Measurements from ENCODE around the gene C3orf20.

The C3orf20 gene

DNA sequence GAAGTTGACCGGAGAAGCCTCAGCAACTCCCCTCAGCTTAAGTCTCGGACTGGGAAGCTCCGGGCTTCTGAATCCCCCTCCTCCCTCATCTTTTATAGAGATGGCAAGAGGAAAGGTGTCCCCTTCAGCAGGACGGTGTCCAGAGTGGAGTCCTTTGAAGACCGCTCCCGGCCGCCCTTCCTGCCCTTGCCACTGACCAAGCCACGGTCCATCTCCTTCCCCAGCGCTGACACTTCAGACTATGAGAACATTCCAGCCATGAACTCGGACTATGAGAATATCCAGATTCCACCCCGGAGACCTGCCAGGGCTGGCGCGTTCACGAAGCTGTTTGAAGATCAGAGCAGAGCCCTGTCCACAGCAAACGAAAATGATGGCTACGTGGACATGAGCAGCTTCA is 146.2 kb downstream of the C3orf20 start:
- no peak for DNase-seq

DNA sequence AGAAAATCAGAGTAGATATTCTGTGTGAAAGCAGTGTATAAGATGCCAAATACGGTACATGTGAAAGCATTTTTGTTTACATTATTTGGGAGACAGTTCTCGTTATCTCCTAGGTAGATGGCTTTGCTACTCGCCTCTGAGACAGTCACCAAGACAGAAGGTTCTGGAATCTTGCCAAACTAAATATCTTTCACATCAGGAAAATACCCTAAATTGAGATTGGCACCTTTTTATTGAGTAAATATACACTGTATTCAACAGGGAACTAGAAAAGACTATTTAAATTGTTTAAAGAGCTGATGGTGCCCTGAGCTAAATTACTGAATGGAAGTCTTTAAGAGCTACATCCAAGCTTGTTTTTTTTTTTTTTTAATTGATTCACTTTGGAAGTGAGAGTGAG is 147.2 kb downstream of the C3orf20 start:
- DNase-seq = no peak
